ENCODE data around the gene IDUA. TPM values are rescaled to one million over a fixed set of nuclear protein-coding genes. Genes with fewer than 3 reads are reported as not detected.

Gene IDUA
- total and polyA plus RNA-seq, 4 donors: 3.0 to 4.5 (median 3.8) TPM

DNA sequence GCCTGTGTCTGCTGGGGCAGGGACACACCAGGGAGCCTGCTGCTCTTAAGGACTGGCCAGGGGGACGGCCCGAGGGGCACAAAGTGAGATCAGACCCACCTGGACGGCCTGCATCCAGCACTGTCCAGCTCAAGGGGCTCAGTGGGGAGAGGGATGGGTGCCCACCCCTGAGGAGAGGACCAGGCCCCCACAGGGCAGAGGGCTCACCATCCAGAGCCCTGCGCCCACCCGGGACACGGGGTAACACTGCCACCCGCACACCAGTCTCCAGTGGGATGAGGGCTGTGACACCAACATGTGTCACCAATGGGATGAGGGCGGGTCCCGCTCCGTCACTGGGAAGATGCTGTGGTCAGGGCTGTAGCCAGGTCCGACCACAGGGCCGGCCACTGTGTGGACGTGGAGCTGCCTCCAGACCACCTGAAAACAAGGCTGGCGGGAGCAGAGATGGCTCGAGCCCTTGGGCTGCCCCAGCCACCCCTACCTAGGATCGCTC, 26.7 kb upstream of the IDUA start:
- Histone ChIP-seq H3K27ac (ENCODE audit: low read depth in 1 of 2, low read length in 2 of 2) (no peak overlapping the region), H3K4me1 (ENCODE audit: control insufficient read depth in 4 of 4, insufficient read depth in 4 of 4, low read length in 3 of 4) (no peaks in the 10 kb centered on the region), H3K9ac (ENCODE audit: low read depth in 1 of 2, low read length in 2 of 2) (no peak overlapping the region), H3K4me3 (ENCODE audit: low read depth in 1 of 3, low read length in 3 of 3) (no peak overlapping the region), H3K27me3 (ENCODE audit: control insufficient read depth in 4 of 4, insufficient read depth in 4 of 4, low read length in 3 of 4) (no peaks in the 10 kb centered on the region), H3K36me3 (ENCODE audit: control insufficient read depth in 4 of 4, insufficient read depth in 3 of 4, low read depth in 1 of 4, low read length in 3 of 4) (peaks cover 0 to 21% (median 2%) of the 10 kb centered on the region in 4 donors), H3K9me3 (ENCODE audit: control insufficient read depth in 4 of 4, low read length in 3 of 4) (no peaks in the 10 kb centered on the region)
- no peak for TF ChIP-seq YY1 (IDR thresholded peaks at IDR 0.05)
- no peak for TF ChIP-seq GABPA (IDR thresholded peaks at IDR 0.05 in 1 of 2, conservative IDR thresholded peaks at IDR 0.05 in 1 of 2)
- TF ChIP-seq RXRA (IDR thresholded peaks at IDR 0.05): no peak
- TF ChIP-seq FOXA1 (IDR thresholded peaks at IDR 0.05): no peak
- no peak for TF ChIP-seq EGR1 (IDR thresholded peaks at IDR 0.05; ENCODE audit: low read depth in 2 of 2)
- no peak for TF ChIP-seq MAX (IDR thresholded peaks at IDR 0.05)
- no peak for TF ChIP-seq CTCF (IDR thresholded peaks at IDR 0.05; ENCODE audit: low read depth, low read length, missing input control)
- no peak for TF ChIP-seq SP1 (IDR thresholded peaks at IDR 0.05)
- no peak for TF ChIP-seq HNF4G (IDR thresholded peaks at IDR 0.05)
- no peak for TF ChIP-seq REST (IDR thresholded peaks at IDR 0.05)
- DNase-seq (ENCODE audit: low spot score): no peak
- WGBS: 94% methylated on average over 16 of the region's 16 CpGs

DNA sequence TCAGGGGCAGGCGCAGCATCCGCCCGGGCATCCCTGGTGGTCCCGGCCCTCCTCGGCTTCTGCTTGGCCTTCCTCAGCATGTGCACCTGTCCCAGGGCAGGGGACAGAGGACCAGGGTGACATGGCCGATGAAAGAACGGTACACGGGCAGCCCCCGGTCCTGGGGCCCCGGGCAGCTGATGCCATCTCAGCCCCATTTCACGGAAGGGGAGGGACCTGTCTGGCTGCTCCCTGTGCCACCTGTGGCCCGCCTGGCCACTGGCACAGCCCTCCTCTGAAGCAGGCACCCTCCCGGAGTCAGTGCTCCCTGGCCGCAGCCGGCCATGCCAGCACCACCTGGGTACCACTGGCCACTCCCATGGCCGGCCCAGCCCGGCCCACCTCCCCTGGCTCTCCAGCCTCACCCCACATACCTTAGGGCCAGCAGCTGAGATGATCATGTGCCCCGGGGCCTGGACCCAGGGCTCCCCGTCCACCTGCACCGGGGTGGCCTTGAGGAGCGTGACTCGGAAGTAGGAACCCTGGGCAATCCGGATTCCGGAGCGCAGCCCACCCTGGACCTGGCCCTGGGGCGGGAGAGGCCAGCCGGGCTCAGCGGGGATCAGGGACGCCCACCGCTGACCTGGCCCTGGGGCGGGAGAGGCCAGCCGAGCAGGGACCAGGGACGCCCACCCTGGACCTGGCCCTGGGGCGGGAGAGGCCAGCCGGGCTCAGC, 26.1 kb upstream of the IDUA start:
- Histone ChIP-seq H3K4me1 (ENCODE audit: control insufficient read depth in 4 of 4, insufficient read depth in 4 of 4, low read length in 3 of 4) (no peaks in the 10 kb centered on the region), H3K27ac (ENCODE audit: low read depth in 1 of 2, low read length in 2 of 2) (no peak overlapping the region), H3K27me3 (ENCODE audit: control insufficient read depth in 4 of 4, insufficient read depth in 4 of 4, low read length in 3 of 4) (no peaks in the 10 kb centered on the region), H3K36me3 (ENCODE audit: control insufficient read depth in 4 of 4, insufficient read depth in 3 of 4, low read depth in 1 of 4, low read length in 3 of 4) (peaks cover 0 to 19% (median 3%) of the 10 kb centered on the region in 4 donors), H3K9ac (ENCODE audit: low read depth in 1 of 2, low read length in 2 of 2) (no peak overlapping the region), H3K9me3 (ENCODE audit: control insufficient read depth in 4 of 4, low read length in 3 of 4) (no peaks in the 10 kb centered on the region), H3K4me3 (ENCODE audit: low read depth in 1 of 3, low read length in 3 of 3) (no peak overlapping the region)
- no peak for DNase-seq (ENCODE audit: low spot score)
- WGBS: 95% methylated on average over 35 of the region's 35 CpGs
- TF ChIP-seq, protein P1, sequence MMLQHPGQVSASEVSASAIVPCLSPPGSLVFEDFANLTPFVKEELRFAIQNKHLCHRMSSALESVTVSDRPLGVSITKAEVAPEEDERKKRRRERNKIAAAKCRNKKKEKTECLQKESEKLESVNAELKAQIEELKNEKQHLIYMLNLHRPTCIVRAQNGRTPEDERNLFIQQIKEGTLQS (IDR thresholded peaks at IDR 0.05): no peak
- TF ChIP-seq MAX (IDR thresholded peaks at IDR 0.05) (no peak), HNF4A (conservative IDR thresholded peaks at IDR 0.05) (no peak)

Measured in liver (tissue), 9 donors.